ENCODE data around the gene KDM5B.

DNA sequence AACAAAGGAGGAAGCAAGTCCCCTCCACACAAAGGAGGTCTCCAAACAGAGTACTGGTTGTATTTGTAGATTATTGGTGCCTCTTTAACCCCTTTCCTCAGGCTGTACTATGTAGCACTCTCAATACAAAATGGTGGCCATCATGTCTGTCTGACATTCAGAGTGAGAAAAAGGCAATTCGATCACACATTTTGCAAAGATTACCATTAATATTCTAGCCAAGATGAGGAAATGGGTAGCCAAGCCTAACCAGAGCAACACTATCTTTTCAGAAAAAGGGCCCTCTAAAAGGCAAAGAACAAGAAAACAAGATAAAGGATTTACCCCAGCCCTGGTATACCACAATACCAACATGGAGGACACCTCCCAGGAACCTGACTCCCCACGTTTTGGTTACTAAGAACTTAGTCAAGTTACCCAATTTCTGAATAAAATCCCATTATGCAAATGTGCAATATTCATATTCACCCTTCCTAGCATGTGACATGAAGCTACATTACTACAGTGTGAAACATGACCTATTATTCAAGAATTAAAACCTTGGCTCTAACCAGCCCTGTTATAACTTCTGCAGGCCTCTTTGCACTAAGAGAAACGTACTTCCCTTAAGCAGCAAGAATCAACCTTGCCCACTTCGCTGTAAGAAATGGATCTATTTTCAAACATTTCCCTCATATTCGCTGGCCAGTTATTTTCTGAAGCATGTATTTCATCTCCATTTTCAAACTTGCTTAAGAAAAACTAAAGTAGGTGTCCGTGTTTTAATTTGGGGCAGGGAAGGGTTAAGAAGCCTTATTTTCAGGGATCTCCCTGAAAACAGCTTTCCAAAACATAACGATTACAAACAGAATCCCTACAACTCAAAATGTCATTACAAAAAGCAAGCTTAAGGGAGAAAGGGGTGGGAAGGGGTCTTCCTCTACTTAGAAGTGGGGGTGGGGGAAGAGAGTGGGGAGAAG is 2.1 kb downstream of the KDM5B start:
- TF ChIP-seq, protein P1, sequence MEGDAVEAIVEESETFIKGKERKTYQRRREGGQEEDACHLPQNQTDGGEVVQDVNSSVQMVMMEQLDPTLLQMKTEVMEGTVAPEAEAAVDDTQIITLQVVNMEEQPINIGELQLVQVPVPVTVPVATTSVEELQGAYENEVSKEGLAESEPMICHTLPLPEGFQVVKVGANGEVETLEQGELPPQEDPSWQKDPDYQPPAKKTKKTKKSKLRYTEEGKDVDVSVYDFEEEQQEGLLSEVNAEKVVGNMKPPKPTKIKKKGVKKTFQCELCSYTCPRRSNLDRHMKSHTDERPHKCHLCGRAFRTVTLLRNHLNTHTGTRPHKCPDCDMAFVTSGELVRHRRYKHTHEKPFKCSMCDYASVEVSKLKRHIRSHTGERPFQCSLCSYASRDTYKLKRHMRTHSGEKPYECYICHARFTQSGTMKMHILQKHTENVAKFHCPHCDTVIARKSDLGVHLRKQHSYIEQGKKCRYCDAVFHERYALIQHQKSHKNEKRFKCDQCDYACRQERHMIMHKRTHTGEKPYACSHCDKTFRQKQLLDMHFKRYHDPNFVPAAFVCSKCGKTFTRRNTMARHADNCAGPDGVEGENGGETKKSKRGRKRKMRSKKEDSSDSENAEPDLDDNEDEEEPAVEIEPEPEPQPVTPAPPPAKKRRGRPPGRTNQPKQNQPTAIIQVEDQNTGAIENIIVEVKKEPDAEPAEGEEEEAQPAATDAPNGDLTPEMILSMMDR (conservative IDR thresholded peaks at IDR 0.05; ENCODE audit: low read length), result no peak
- TF ChIP-seq EZH2phosphoT487 (IDR thresholded peaks at IDR 0.05; ENCODE audit: borderline replicate concordance, low read depth, low read length), result no peak
